Left ventricle myocardium inferior (tissue), 1 donor: Measurements from ENCODE around the gene NT5M. TPM values are rescaled to one million over a fixed set of nuclear protein-coding genes. Genes with fewer than 3 reads are reported as not detected.
"Not testable (repeated sequence)": the region's sequence is repeated elsewhere in the genome, so short reads cannot be mapped to it uniquely, and the experiment has no call there.

Source experiments
- DNase-seq: peaks from one replicate; pipeline ENCODE4 v3.0.0-alpha.2; 2020
- H3K27ac ChIP-seq: fragments of 200-600 bp; replicated peaks from 2 replicates; pipeline ENCODE4 v1.8.0; 2021
- H3K27me3 ChIP-seq: fragments of 200-600 bp; 2 replicates; pipeline ENCODE4 v1.8.0; 2021; ENCODE audit warnings: low read depth
- H3K36me3 ChIP-seq: fragments of 200-600 bp; 2 replicates; pipeline ENCODE4 v1.8.0; 2021
- H3K4me1 ChIP-seq: fragments of 200-600 bp; 2 replicates; pipeline ENCODE4 v1.8.0; 2021
- H3K4me3 ChIP-seq: fragments of 200-600 bp; 2 replicates; pipeline ENCODE4 v1.8.0; 2021; ENCODE audit warnings: mild to moderate bottlenecking, moderate library complexity
- H3K9me3 ChIP-seq: fragments of 200-600 bp; replicated peaks from 2 replicates; pipeline ENCODE4 v1.8.0; 2021
- intact Hi-C: fragments of 100-400 bp; cut with micrococcal nuclease; formaldehyde crosslinking; loops from one replicate; pipeline ENCODE4 v1.11.0; 2022
- long read RNA-seq: library from polyadenylated mRNA; unstranded; transcript quantifications from one replicate; pipeline ENCODE4 v2.0.0, GENCODE V29; 2021
- total RNA-seq: library from RNA; stranded (reverse); fragmentation: NEBNext Ultra II Directional; extraction: Animal tissue kit (Norgen Biotek cat#: 25700); gene quantifications from one replicate; pipeline ENCODE4 v1.2.1, GENCODE V29; 2021
- TF ChIP-seq, protein P1 (sequence below): fragments of 200-600 bp; IDR thresholded peaks from 2 replicates; pipeline ENCODE4 v1.8.0; 2021; ENCODE audit warnings: antibody characterized with exemption, mild to moderate bottlenecking, borderline replicate concordance
- donor health status: DM: no; HTN: yes; CAD: no; lungs with severe emphysema.

Gene NT5M
- 11.2 TPM for total RNA-seq
- long read RNA-seq, transcript NT5M-201 (5 exons, 1,617 nt) = major isoform, 37 of 63 reads
- long read RNA-seq, partial matches to known transcripts = 1 of 63 reads
- long read RNA-seq, other reads (novel, unspliced or antisense) = 21 of 63 reads

DNA sequence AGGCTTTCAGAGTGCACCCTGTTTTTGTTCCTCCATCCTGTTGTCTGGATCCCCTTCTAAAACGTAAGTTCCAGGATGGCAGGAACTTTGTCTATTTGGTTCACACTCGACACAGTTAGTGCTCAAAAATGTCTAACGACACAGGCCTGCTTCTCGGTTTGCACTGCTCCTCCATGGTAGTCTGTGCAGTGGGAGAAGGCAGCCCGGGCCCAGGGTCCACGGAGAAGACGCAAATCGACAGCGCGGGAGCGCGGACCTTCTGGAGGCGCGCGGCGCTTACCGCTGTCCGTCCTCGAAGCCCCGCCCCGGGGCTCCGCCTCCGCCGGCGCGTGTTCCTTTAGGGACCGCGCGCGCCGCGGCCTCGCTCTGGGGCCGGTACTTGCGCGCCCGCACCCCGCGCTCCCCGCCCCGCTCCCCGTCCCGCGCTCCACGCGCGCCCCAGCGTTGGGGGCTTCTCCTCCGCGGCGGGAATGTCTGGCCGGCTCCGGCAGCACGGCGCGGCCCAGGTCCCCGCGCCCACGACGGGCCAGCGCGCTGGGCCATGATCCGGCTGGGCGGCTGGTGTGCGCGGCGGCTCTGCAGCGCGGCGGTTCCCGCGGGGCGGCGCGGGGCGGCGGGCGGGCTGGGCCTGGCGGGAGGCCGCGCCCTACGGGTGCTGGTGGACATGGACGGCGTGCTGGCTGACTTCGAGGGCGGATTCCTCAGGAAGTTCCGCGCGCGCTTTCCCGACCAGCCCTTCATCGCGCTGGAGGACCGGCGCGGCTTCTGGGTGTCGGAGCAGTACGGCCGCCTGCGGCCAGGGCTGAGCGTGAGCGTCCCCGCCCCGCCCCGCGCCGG is at the start of gene NT5M:
Gene NT5M (plus strand): TSS at position 364 of the 837 bp plus-strand sequence. CDS start 178 bp downstream, at position 542.
- H3K27ac ChIP-seq = peak within 1 kb of the TSS; percentile 79
- no peaks in the 10 kb centered on the region for H3K9me3 ChIP-seq
- intact Hi-C loops = no loop called here
- TF ChIP-seq, protein P1, sequence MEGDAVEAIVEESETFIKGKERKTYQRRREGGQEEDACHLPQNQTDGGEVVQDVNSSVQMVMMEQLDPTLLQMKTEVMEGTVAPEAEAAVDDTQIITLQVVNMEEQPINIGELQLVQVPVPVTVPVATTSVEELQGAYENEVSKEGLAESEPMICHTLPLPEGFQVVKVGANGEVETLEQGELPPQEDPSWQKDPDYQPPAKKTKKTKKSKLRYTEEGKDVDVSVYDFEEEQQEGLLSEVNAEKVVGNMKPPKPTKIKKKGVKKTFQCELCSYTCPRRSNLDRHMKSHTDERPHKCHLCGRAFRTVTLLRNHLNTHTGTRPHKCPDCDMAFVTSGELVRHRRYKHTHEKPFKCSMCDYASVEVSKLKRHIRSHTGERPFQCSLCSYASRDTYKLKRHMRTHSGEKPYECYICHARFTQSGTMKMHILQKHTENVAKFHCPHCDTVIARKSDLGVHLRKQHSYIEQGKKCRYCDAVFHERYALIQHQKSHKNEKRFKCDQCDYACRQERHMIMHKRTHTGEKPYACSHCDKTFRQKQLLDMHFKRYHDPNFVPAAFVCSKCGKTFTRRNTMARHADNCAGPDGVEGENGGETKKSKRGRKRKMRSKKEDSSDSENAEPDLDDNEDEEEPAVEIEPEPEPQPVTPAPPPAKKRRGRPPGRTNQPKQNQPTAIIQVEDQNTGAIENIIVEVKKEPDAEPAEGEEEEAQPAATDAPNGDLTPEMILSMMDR = no peak
- H3K27me3 ChIP-seq = no peaks in the 10 kb centered on the region
- peak; percentile 83 for DNase-seq
- no peaks in the 10 kb centered on the region for H3K36me3 ChIP-seq
- H3K4me1 ChIP-seq = peaks cover 29% of the 10 kb centered on the region
- H3K4me3 ChIP-seq = peak within 1 kb of the TSS; percentile 70

DNA sequence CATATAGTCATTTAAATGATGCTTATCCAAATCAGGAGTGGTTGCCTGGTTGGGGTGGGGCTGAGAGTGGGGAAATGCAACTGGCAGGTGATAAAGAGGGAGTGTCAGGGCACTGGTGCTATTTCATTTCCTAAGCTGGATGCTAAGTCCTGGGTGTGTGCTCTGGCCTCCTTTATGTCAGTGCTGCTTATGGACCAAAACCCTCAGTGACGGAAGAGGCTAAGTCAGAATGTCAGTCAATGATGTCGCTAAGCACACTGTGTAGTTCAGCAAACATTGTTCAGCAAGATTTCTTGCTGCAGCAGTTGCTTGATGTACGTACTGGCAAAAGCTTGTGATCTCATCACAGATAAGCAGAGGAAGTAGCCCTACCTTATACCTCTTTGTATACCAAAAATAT is 49.8 kb upstream of the NT5M start:
- H3K36me3 ChIP-seq = peaks cover 96% of the 10 kb centered on the region
- intact Hi-C loops = no loop called here
- H3K9me3 ChIP-seq = no peaks in the 10 kb centered on the region
- TF ChIP-seq, protein P1 = no peak
- no peak for DNase-seq
- no peaks in the 10 kb centered on the region for H3K4me1 ChIP-seq
- no peak overlapping the region for H3K4me3 ChIP-seq
- no peaks in the 10 kb centered on the region for H3K27me3 ChIP-seq
- no peak overlapping the region for H3K27ac ChIP-seq

GRCh38 chr17:17254036-17254435 is 49.1 kb upstream of the NT5M start:
- H3K4me1 ChIP-seq = no peaks in the 10 kb centered on the region
- H3K4me3 ChIP-seq = no peak overlapping the region
- H3K27ac ChIP-seq = no peak overlapping the region
- H3K36me3 ChIP-seq = peaks cover 96% of the 10 kb centered on the region
- no peaks in the 10 kb centered on the region for H3K9me3 ChIP-seq
- TF ChIP-seq, protein P1 = no peak
- intact Hi-C loops = no loop called here
- DNase-seq = no peak
- H3K27me3 ChIP-seq = no peaks in the 10 kb centered on the region

DNA sequence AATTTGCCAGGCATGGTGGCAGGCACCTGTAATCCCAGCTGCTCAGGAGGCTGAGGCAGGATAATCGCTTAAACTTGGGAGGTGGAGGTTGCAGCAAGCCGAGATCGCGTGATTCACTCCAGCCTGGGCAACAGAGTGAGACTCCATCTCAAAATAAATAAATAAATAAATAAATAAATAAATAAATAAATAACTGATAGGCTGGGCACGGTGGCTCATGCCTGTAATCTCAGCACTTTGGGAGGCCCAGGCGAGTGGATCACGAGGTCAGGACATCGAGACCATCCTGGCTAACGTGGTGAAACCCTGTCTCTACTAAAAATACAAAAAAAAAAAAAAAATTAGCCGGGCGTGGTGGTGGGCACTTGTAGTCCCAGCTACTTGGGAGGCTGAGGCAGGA is 47.5 kb upstream of the NT5M start:
- H3K27ac ChIP-seq, H3K9me3 ChIP-seq, DNase-seq, intact Hi-C loops, H3K27me3 ChIP-seq, H3K4me3 ChIP-seq, H3K4me1 ChIP-seq: not testable (repeated sequence)
- H3K36me3 ChIP-seq = peaks cover 97% of the 10 kb centered on the region

- Histone ChIP-seq H3K27me3 (no peaks in the 10 kb centered on the region), H3K9me3 (no peaks in the 10 kb centered on the region), H3K27ac (no peak overlapping the region), H3K36me3 (peaks cover 97% of the 10 kb centered on the region), H3K4me3 (no peak overlapping the region), H3K4me1 (no peaks in the 10 kb centered on the region)
- no peak for DNase-seq
- intact Hi-C loops = no loop called here
- TF ChIP-seq, protein P1 = no peak
These were observed 46.9 kb upstream of the NT5M start for GRCh38 chr17:17256316-17256715.

DNA sequence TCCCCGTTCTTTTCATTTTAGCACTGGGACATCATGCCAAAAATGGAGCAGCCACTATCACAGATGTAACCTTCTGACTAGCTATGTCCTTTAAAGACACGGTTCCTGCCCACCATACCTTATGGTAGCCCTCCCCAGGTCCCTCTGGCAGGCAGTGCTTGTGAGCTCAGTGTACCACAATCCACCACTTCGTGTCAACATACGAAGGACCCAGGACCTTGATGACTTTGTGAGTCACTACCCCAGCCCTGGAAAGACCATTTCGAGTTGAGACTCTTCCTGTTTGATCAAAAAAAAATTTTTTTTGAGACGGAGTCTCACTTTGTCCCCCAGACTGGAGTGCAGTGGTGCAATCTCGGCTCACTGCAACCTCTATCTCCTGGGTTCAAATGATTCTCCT is 45.2 kb upstream of the NT5M start:
- Histone ChIP-seq H3K4me3 (no peak overlapping the region), H3K27me3 (no peaks in the 10 kb centered on the region)

More for the DNA sequence above, 45.2 kb upstream of the NT5M start:
- intact Hi-C loops = no loop called here
- Histone ChIP-seq H3K4me1 (no peaks in the 10 kb centered on the region), H3K36me3 (peaks cover 99% of the 10 kb centered on the region), H3K27ac (no peak overlapping the region), H3K9me3 (no peaks in the 10 kb centered on the region)
- TF ChIP-seq, protein P1 = no peak
- no peak for DNase-seq
